Endodermal cell (in vitro differentiated cells): ENCODE results near the gene DPYSL4. TPM values are rescaled to one million over a fixed set of nuclear protein-coding genes. Genes with fewer than 3 reads are reported as not detected.

Experiments
- DNase-seq: peaks from one replicate; pipeline ENCODE4 v3.0.0-alpha.2; 2017
- H3K27ac ChIP-seq: 2 replicates; pipeline ENCODE4 v1.5.1; 2013; ENCODE audit warnings: mild to moderate bottlenecking, low read depth, low read length, moderate library complexity
- H3K27me3 ChIP-seq: 2 replicates; pipeline ENCODE4 v1.6.1; 2013; ENCODE audit warnings: mild to moderate bottlenecking, low read length, moderate library complexity; ENCODE audit not compliant: insufficient read depth, control insufficient read depth, poor library complexity, severe bottlenecking
- H3K36me3 ChIP-seq: 2 replicates; pipeline ENCODE4 v1.7.0; 2013; ENCODE audit warnings: mild to moderate bottlenecking, low read length, moderate library complexity; ENCODE audit not compliant: control insufficient read depth, insufficient read depth
- H3K4me1 ChIP-seq: one replicate; pipeline ENCODE4 v1.7.0; 2013; ENCODE audit warnings: low read length; ENCODE audit not compliant: control insufficient read depth, insufficient read depth
- H3K4me3 ChIP-seq: 2 replicates; pipeline ENCODE4 v1.5.1; 2013; ENCODE audit warnings: mild to moderate bottlenecking, low read length, moderate library complexity
- H3K9ac ChIP-seq: 2 replicates; pipeline ENCODE4 v1.6.1; 2013; ENCODE audit warnings: mild to moderate bottlenecking, low read length, moderate library complexity; ENCODE audit not compliant: poor library complexity, severe bottlenecking; ENCODE audit errors: extremely low read depth
- H3K9me3 ChIP-seq: 2 replicates; pipeline ENCODE4 v1.6.1; 2013; ENCODE audit warnings: mild to moderate bottlenecking, low read length, moderate library complexity; ENCODE audit not compliant: control insufficient read depth
- H3K27ac Mint-ChIP-seq: 2 replicates; pipeline ENCODE4 v1.8.0; 2020; ENCODE audit warnings: mixed read lengths
- H3K27me3 Mint-ChIP-seq: 2 replicates; pipeline ENCODE4 v1.8.0; 2021; ENCODE audit warnings: mild to moderate bottlenecking, mixed read lengths; ENCODE audit not compliant: insufficient read depth
- H3K36me3 Mint-ChIP-seq: 2 replicates; pipeline ENCODE4 v1.8.0; 2020; ENCODE audit warnings: low read depth, mixed read lengths
- H3K4me1 Mint-ChIP-seq: 2 replicates; pipeline ENCODE4 v1.8.0; 2020; ENCODE audit warnings: mixed read lengths
- H3K4me3 Mint-ChIP-seq: 2 replicates; pipeline ENCODE4 v1.8.0; 2020; ENCODE audit warnings: mild to moderate bottlenecking, moderate library complexity, mixed read lengths
- H3K9me3 Mint-ChIP-seq: 2 replicates; pipeline ENCODE4 v1.8.0; 2020; ENCODE audit warnings: mild to moderate bottlenecking, mixed read lengths
- CTCF ChIP-seq: fragments of 200-600 bp; sonication (generic); conservative IDR thresholded peaks from 2 replicates; pipeline ENCODE4 v1.5.0; 2021; ENCODE audit warnings: antibody characterized with exemption, mild to moderate bottlenecking
- WGBS, 2 experiments: methylation state at CpG; one replicate each; pipeline versions ENCODE4 v1.1.5 to v1.1.7; 2013; ENCODE audit warnings: missing lambda C conversion rate in 2 of 2, mixed read lengths in 1 of 2; ENCODE audit not compliant: insufficient coverage in 1 of 2, insufficient read length in 1 of 2; 5-methylcytosine and 5-hydroxymethylcytosine counted together
- total RNA-seq, 2 donors: library from RNA; stranded (reverse); fragmentation: NEBNext Ultra II Directional in 1 of 2; extraction: Animal tissue kit (Norgen Biotek cat#: 25700) in 1 of 2; gene quantifications; 2 replicates in 1 of 2; 3 replicates in 1 of 2; pipeline ENCODE4 v1.2.1, GENCODE V29; 2021

The DPYSL4 gene
- total RNA-seq, 2 donors from 2014 or later, result 5.1 to 13.5 TPM

GRCh38 chr10:132231656-132232022 lies 44.9 kb downstream of the DPYSL4 start:
- Histone ChIP-seq H3K9me3 (no peaks in the 10 kb centered on the region), H3K27me3 (no peaks in the 10 kb centered on the region), H3K36me3 (no peaks in the 10 kb centered on the region), H3K27ac (no peak overlapping the region), H3K9ac (no peak overlapping the region), H3K4me1 (no peaks in the 10 kb centered on the region), H3K4me3 (no peak overlapping the region)
- no peaks in the 10 kb centered on the region for H3K27me3 Mint-ChIP-seq
- no peak for DNase-seq
- H3K36me3 Mint-ChIP-seq, result no peaks in the 10 kb centered on the region
- H3K4me3 Mint-ChIP-seq, result no peak overlapping the region
- WGBS, 2 experiments, result 93 to 94% methylated on average over 10 to 13 of the region's 13 CpGs
- H3K27ac Mint-ChIP-seq, result peak overlapping the region; percentile 26
- TF ChIP-seq CTCF, result no peak
- H3K4me1 Mint-ChIP-seq, result peaks cover 3% of the 10 kb centered on the region
- no peaks in the 10 kb centered on the region for H3K9me3 Mint-ChIP-seq

GRCh38 chr10:132232023-132232951 lies 45.5 kb downstream of the DPYSL4 start:
- H3K9me3 ChIP-seq, result no peaks in the 10 kb centered on the region
- H3K9ac ChIP-seq, result no peak overlapping the region
- H3K36me3 ChIP-seq, result no peaks in the 10 kb centered on the region
- H3K4me1 Mint-ChIP-seq, result peaks cover 3% of the 10 kb centered on the region
- no peaks in the 10 kb centered on the region for H3K27me3 Mint-ChIP-seq
- no peak overlapping the region for H3K27ac ChIP-seq
- no peaks in the 10 kb centered on the region for H3K36me3 Mint-ChIP-seq
- DNase-seq, result no peak
- H3K4me3 Mint-ChIP-seq, result no peak overlapping the region
- WGBS, 2 experiments, result 91% methylated on average over 34 to 35 of the region's 35 CpGs
- H3K4me1 ChIP-seq, result no peaks in the 10 kb centered on the region
- H3K27me3 ChIP-seq, result no peaks in the 10 kb centered on the region
- no peak overlapping the region for H3K4me3 ChIP-seq
- H3K27ac Mint-ChIP-seq, result peak overlapping the region; percentile 26
- no peaks in the 10 kb centered on the region for H3K9me3 Mint-ChIP-seq
- no peak for TF ChIP-seq CTCF

- H3K4me3 ChIP-seq, result no peak overlapping the region
- no peaks in the 10 kb centered on the region for H3K27me3 ChIP-seq
- WGBS, 2 experiments, result 86 to 90% methylated on average over 5 to 9 of the region's 9 CpGs
- H3K4me1 ChIP-seq, result no peaks in the 10 kb centered on the region
- no peak for DNase-seq
- no peaks in the 10 kb centered on the region for H3K27me3 Mint-ChIP-seq
- TF ChIP-seq CTCF, result no peak
- peaks cover 3% of the 10 kb centered on the region for H3K4me1 Mint-ChIP-seq
- no peaks in the 10 kb centered on the region for H3K36me3 Mint-ChIP-seq
- H3K9me3 ChIP-seq, result no peaks in the 10 kb centered on the region
- no peak overlapping the region for H3K27ac ChIP-seq
- no peaks in the 10 kb centered on the region for H3K9me3 Mint-ChIP-seq
- H3K36me3 ChIP-seq, result no peaks in the 10 kb centered on the region
- H3K27ac Mint-ChIP-seq, result no peak overlapping the region
- no peak overlapping the region for H3K9ac ChIP-seq
- no peak overlapping the region for H3K4me3 Mint-ChIP-seq
Measured at GRCh38 chr10:132232981-132233380, 46.2 kb downstream of the DPYSL4 start.
